HUDEP-2 (cell line): ENCODE data around the gene ALPK3.
"Not testable (repeated sequence)": the region's sequence is repeated elsewhere in the genome, so short reads cannot be mapped to it uniquely, and the experiment has no call there.

Experiments used
- DNase-seq, 76 experiments: peaks; one replicate each; lab custom pipeline; 2025; ENCODE audit not compliant: unreplicated experiment in 76 of 76; lab: John Stamatoyannopoulos, UW

ALPK3 gene

DNA sequence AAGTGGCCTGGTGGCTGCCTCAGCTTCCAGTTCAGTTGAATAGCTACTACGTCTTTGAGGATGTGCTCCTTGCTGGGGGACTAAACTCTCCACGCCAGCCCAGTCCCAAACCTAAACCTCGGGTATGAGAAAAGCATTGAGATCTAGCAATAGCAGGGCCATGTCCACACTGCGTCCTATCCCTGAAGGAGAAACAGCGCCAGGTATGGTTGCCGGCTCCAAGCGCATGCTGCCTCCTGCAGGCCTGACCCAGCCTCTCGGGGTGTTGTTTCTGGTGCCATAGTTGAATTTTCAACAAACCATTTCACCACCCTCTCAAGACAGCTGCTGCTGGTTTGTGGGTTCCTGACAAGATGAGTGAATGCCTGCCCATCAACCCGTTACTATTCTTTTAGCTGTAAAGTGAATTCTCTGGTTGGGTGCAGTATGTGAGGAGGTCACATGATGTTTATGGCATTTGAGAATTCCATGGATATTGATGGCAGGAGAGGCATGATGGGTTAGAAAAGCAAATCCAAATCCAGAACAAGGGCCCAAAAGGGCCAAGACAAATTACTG, 54.4 kb downstream of the ALPK3 start:
- DNase-seq: peak in 1 of 76 experiments; percentile 6

- DNase-seq: no peak
These were observed 55.1 kb downstream of the ALPK3 start for GRCh38 chr15:84872009-84872910.

- DNase-seq: no peak
These were observed 56.8 kb downstream of the ALPK3 start for GRCh38 chr15:84873997-84874396.

GRCh38 chr15:84874981-84875699, 58.0 kb downstream of the ALPK3 start:
- no peak for DNase-seq

GRCh38 chr15:84876269-84876668, 59.1 kb downstream of the ALPK3 start:
- no peak for DNase-seq

- DNase-seq: not testable (repeated sequence)
These were observed 60.5 kb downstream of the ALPK3 start for GRCh38 chr15:84877701-84878100.

DNA sequence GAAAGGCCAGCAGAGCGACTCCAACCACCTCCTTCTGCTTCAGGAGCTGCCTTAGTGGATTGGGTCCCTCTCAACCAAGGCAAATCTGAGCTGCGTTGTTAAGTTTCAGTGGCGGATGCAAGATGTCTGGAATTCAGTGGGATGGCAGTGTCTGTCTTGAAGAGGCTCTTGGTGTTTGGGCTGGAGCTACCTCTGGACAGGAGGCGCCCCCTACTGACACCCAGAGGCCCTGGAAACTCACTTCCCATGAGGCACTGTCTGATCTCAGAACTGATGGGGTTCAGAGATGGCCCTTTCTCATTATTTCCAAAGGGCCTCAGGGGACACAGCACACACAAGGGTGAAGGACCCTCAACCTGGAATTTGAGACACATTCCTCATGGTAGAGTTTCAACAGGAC, 61.3 kb downstream of the ALPK3 start:
- peak in 51 of 76 experiments; percentile 4 to 62 (median 32) for DNase-seq

DNA sequence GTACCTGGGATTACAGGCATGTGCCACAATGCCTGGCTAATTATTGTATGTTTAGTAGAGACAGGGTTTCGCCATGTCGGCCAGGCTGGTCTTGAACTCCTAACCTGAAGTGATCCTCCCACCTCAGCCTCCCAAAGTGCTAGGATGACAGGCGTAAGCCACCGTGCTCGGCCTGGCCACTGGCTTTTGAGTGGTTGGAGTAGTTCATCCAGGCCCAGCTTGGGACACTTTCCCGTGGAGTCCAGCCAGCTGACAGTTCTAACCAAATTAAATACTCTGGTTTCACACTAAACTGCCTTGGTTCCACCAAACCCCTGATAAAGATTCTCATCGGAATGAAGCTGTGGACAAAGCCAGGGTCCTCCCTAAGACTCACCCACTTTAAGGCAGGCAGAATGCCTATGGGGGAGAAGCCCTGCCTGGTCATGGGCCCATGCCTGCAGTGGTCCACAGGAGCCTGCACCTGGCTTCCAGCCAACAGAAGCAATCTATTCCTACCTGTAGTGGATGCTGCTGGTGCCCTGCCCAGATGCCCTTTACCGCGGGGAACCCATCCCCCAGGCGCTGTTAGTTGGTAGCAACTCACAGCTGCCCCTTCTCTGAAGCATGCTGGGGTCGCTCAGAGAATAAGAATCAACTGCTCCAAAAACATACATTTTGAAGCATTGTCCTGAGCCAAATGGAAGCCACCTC, 62.1 kb downstream of the ALPK3 start:
- no peak for DNase-seq

- DNase-seq: no peak
These were observed 62.9 kb downstream of the ALPK3 start for GRCh38 chr15:84880007-84880406.

GRCh38 chr15:84880822-84881519, 63.8 kb downstream of the ALPK3 start:
- DNase-seq: no peak

DNA sequence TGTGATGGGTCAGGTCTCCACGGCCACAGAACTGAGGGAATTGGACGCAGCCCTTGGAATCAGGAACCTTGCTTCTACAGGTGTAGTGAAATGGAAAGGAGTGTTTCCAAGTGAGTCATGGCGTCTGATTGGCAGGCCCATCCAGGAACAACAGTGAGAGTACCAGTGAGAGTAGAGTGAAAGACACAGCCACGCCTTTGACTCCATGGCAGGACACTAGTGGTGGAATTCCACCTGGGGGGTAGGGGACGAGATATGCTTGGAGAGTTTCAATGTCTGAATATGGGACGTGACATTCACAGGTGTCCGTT, 64.3 kb downstream of the ALPK3 start:
- no peak for DNase-seq

- no peak for DNase-seq
These were observed 66.3 kb downstream of the ALPK3 start for GRCh38 chr15:84883466-84883865.

DNA sequence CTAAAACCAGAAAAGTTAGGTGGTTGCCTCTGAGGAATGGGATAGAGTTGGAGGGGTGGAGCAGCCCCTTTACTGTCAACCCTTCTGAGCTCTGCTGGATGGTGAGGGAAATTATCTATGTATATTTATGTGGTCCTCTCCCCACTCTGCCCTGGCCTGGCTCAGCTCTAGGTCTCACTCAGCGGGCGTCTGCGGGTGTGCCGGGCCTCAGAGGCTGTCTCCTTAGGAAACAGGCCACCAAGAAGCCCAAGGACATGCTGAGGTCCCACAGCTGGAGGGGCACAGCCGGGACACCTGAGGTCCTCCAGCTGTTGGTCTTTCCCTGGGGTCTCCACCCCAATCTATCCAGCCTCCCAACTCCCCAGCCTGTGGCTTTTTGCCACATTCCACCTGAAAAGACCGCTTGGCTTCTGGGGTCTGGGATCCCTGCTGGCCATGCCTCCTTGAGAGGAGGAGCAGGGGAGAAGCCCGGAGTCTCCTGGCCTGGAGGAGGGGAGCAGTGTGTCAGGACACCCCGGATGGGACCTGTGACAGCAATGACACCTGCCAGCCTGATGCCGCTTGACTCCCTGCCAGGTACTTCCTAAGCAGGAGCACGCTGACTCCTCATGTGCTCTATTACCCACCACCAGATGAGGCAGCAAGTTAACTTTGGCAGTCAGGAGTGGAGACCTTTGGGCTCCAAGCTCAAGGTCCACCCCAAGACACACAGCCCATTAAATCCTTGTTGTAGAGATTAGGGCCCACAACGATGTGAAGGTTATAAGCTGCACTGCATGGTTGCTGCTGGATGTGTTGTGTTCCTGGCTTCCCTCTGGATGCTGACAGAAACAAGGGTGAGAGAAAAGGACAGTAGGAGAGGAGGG, 67.0 kb downstream of the ALPK3 start, which contains the start of gene SLC28A1:
TSS of gene SLC28A1 (plus strand) at position 747 of the 866 bp plus-strand sequence. CDS start 3,099 bp downstream, outside the sequence.
- no peak for DNase-seq

DNA sequence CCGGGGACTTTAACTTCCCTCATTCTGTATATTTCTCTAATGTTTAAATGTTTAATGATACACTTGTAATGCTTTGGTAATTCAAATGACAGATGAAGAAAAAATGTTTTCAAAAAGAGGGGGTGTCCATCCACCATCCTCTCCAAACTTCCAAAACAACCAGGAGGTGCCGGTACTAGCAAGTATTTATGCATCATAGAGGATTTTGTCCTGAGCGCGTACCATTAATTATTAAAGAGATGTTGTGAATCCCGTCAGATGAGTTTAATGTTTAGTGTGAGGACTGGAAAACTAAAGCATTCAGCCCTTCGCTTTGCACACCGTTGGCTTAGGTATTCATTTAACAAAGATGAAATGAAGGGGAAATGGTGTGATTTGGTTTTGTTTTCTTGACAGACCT, 68.6 kb downstream of the ALPK3 start:
- DNase-seq: no peak

DNA sequence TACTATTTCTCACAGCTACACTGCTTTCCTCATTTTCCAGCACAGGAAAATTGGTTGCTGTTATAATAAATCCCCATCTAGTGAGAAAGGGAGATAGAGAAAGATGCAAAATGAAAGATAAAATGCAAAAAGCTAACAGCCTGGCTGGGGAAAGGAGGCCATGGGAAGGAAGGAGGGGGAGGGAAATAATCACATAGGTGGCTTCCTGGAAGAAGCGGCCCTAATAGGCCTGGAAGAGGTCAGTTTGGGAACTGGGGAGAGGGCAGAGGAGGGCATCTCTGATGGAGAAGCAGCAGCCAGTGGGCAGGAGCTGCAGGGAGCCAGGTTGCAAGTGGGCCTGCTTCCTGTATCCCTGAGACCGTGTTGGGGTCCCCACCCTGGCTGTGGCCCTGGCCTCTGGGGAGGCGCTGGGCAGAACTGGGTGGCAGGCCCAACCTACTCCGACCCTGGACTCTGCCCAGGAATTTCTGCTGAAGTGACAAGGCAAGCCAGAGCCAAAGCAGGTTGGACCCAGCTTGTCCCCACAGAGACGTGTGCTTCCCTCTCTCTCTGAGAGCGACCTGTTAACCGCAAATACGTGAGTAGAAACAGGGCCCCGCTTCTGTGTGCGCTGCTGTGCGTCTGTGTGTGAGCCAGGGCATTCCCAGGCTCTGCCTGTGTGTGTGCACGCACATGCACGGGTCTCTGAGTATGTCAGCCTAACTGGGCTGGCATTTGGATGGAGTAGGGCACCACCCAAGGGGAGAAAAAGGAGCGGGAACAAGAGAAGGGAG, 69.2 kb downstream of the ALPK3 start:
- DNase-seq: no peak

- DNase-seq: no peak
These were observed 69.8 kb downstream of the ALPK3 start for GRCh38 chr15:84886984-84887299.

- no peak for DNase-seq
These were observed 70.8 kb downstream of the ALPK3 start for GRCh38 chr15:84887938-84888337.

- no peak for DNase-seq
These were observed 71.5 kb downstream of the ALPK3 start for GRCh38 chr15:84888639-84889038.
